H9 (cell line): ENCODE data around the gene ACSL3. TPM values are rescaled to one million over a fixed set of nuclear protein-coding genes. Genes with fewer than 3 reads are reported as not detected.

Experiments
- DNase-seq: peaks from one replicate; pipeline ENCODE4 v3.0.0-alpha.2; 2017
- H2AFZ ChIP-seq: one replicate; pipeline ENCODE4 v1.6.1; 2013; ENCODE audit warnings: mild to moderate bottlenecking, low read length, control low read depth, moderate library complexity
- H2AK5ac ChIP-seq: 2 replicates; pipeline ENCODE4 v1.6.1; 2013; ENCODE audit warnings: low read length, control low read depth, mixed read lengths; ENCODE audit not compliant: insufficient read length
- H2BK120ac ChIP-seq: one replicate; pipeline ENCODE4 v1.6.1; 2013; ENCODE audit warnings: low read depth, mild to moderate bottlenecking, low read length, control low read depth, inconsistent platforms; ENCODE audit not compliant: poor library complexity, severe bottlenecking
- H2BK12ac ChIP-seq: 2 replicates; pipeline ENCODE4 v1.6.1; 2013; ENCODE audit warnings: low read length, control low read depth, mixed read lengths, low read depth; ENCODE audit not compliant: insufficient read length
- H2BK15ac ChIP-seq: 2 replicates; pipeline ENCODE4 v1.6.1; 2013; ENCODE audit warnings: low read depth, low read length, control low read depth
- H2BK20ac ChIP-seq: one replicate; pipeline ENCODE4 v1.6.1; 2013; ENCODE audit warnings: low read depth, mild to moderate bottlenecking, low read length, control low read depth, inconsistent platforms; ENCODE audit not compliant: poor library complexity, severe bottlenecking
- H2BK5ac ChIP-seq: 2 replicates; pipeline ENCODE4 v1.6.1; 2013; ENCODE audit warnings: low read length, control low read depth, mixed read lengths; ENCODE audit not compliant: insufficient read length
- H3K14ac ChIP-seq: 2 replicates; pipeline ENCODE4 v1.6.1; 2013; ENCODE audit warnings: low read length, control low read depth; ENCODE audit not compliant: insufficient read depth
- H3K18ac ChIP-seq: 2 replicates; pipeline ENCODE4 v1.6.1; 2013; ENCODE audit warnings: low read depth, mild to moderate bottlenecking, mixed read lengths, low read length, control low read depth; ENCODE audit not compliant: insufficient read length
- H3K23ac ChIP-seq: 2 replicates; pipeline ENCODE4 v1.6.1; 2013; ENCODE audit warnings: low read length, control low read depth, mixed read lengths, low read depth; ENCODE audit not compliant: insufficient read length
- H3K23me2 ChIP-seq: 2 replicates; pipeline ENCODE4 v1.6.1; 2013; ENCODE audit warnings: low read depth, mild to moderate bottlenecking, mixed read lengths, low read length, control low read depth; ENCODE audit not compliant: insufficient read length, poor library complexity, severe bottlenecking
- H3K27ac ChIP-seq: 2 replicates; pipeline ENCODE4 v1.5.1; 2013; ENCODE audit warnings: low read length, control low read depth, mixed read lengths, low read depth; ENCODE audit not compliant: insufficient read length
- H3K27me3 ChIP-seq: 2 replicates; pipeline ENCODE4 v1.6.1; 2013; ENCODE audit warnings: low read length, control low read depth, inconsistent platforms; ENCODE audit not compliant: insufficient read depth
- H3K4ac ChIP-seq: 2 replicates; pipeline ENCODE4 v1.6.1; 2013; ENCODE audit warnings: low read depth, mild to moderate bottlenecking, control low read depth, inconsistent platforms, low read length, moderate library complexity
- H3K4me1 ChIP-seq: 2 replicates; pipeline ENCODE4 v1.6.1; 2013; ENCODE audit warnings: low read length, control low read depth, inconsistent platforms; ENCODE audit not compliant: insufficient read depth
- H3K4me2 ChIP-seq: 2 replicates; pipeline ENCODE4 v1.6.1; 2013; ENCODE audit warnings: low read length, control low read depth, mixed read lengths; ENCODE audit not compliant: insufficient read length, insufficient read depth
- H3K56ac ChIP-seq: 2 replicates; pipeline ENCODE4 v1.6.1; 2013; ENCODE audit warnings: low read depth, mild to moderate bottlenecking, mixed read lengths, low read length, control low read depth; ENCODE audit not compliant: insufficient read length
- H3K79me1 ChIP-seq: 2 replicates; pipeline ENCODE4 v1.6.1; 2013; ENCODE audit warnings: low read depth, mild to moderate bottlenecking, moderate library complexity, low read length, control low read depth, inconsistent platforms; ENCODE audit not compliant: insufficient read depth, poor library complexity, severe bottlenecking
- H3K79me2 ChIP-seq: 2 replicates; pipeline ENCODE4 v1.6.1; 2013; ENCODE audit warnings: low read length, control low read depth, inconsistent platforms; ENCODE audit not compliant: insufficient read depth
- H3K9ac ChIP-seq: 2 replicates; pipeline ENCODE4 v1.6.1; 2013; ENCODE audit warnings: low read length, control low read depth, mixed read lengths; ENCODE audit not compliant: insufficient read length; ENCODE audit errors: extremely low read depth
- H3K9me3 ChIP-seq: one replicate; pipeline ENCODE4 v1.6.1; 2013; ENCODE audit warnings: low read depth, low read length, inconsistent platforms; ENCODE audit not compliant: control insufficient read depth
- H3T11ph ChIP-seq: one replicate; pipeline ENCODE4 v1.6.1; 2013; ENCODE audit warnings: mild to moderate bottlenecking, low read length, control low read depth, inconsistent platforms
- H4K20me1 ChIP-seq: one replicate; pipeline ENCODE4 v1.6.1; 2013; ENCODE audit not compliant: control insufficient read depth, insufficient read length, insufficient read depth
- H4K5ac ChIP-seq: 2 replicates; pipeline ENCODE4 v1.6.1; 2013; ENCODE audit warnings: low read depth, mild to moderate bottlenecking, mixed read lengths, low read length, control low read depth; ENCODE audit not compliant: insufficient read length
- H4K8ac ChIP-seq: replicated peaks from 2 replicates; pipeline ENCODE4 v1.6.1; 2013; ENCODE audit warnings: low read length, control low read depth, mixed read lengths, low read depth; ENCODE audit not compliant: insufficient read length
- H4K91ac ChIP-seq: 2 replicates; pipeline ENCODE4 v1.6.1; 2013; ENCODE audit warnings: low read depth, mild to moderate bottlenecking, moderate library complexity, mixed read lengths, low read length, control low read depth; ENCODE audit not compliant: insufficient read length
- H3K27ac Mint-ChIP-seq, 3 experiments: 2 replicates in 2 of 3; 3 replicates in 1 of 3; pipeline ENCODE4 v1.8.0; 2020 to 2021; ENCODE audit warnings: mixed read lengths in 3 of 3, mild to moderate bottlenecking in 1 of 3, moderate library complexity in 1 of 3
- H3K27me3 Mint-ChIP-seq: 2 replicates; pipeline ENCODE4 v1.8.0; 2021; ENCODE audit warnings: low read depth, mild to moderate bottlenecking, moderate library complexity, mixed read lengths
- H3K36me3 Mint-ChIP-seq, 3 experiments: 2 replicates in 2 of 3; 3 replicates in 1 of 3; pipeline ENCODE4 v1.8.0; 2020 to 2021; ENCODE audit warnings: low read depth in 3 of 3, mixed read lengths in 3 of 3; ENCODE audit not compliant: insufficient read depth in 1 of 3
- H3K4me1 Mint-ChIP-seq, 2 experiments: 2 replicates each; pipeline ENCODE4 v1.8.0; 2020; ENCODE audit warnings: mixed read lengths in 2 of 2
- H3K4me3 Mint-ChIP-seq, 2 experiments: 2 replicates in 1 of 2; 3 replicates in 1 of 2; pipeline ENCODE4 v1.8.0; 2020 to 2021; ENCODE audit warnings: mild to moderate bottlenecking in 2 of 2, mixed read lengths in 2 of 2, moderate library complexity in 1 of 2
- H3K9me3 Mint-ChIP-seq, 2 experiments: 2 replicates in 1 of 2; 3 replicates in 1 of 2; pipeline ENCODE4 v1.8.0; 2020; ENCODE audit warnings: mild to moderate bottlenecking in 2 of 2, mixed read lengths in 2 of 2, moderate library complexity in 1 of 2
- CTCF ChIP-seq: fragments of 200-600 bp; sonication (generic); conservative IDR thresholded peaks from 3 replicates; pipeline ENCODE4 v1.8.0; 2021; ENCODE audit warnings: antibody characterized with exemption, mild to moderate bottlenecking
- WGBS: extraction: QIAGEN DNeasy Blood & Tissue Kit; methylation state at CpG from one replicate; pipeline ENCODE4 v1.1.7; 2013; ENCODE audit warnings: missing lambda C conversion rate, low lambda C conversion rate, mixed read lengths; ENCODE audit not compliant: insufficient read length; ENCODE audit errors: extremely low coverage; 5-methylcytosine and 5-hydroxymethylcytosine counted together
- total RNA-seq: library from RNA; stranded (reverse); gene quantifications from 2 replicates; pipeline ENCODE4 v1.2.1, GENCODE V29; 2021

ACSL3 gene
- total RNA-seq, 1 experiment from 2014 or later: 60.9 TPM

GRCh38 chr2:222892321-222892720 is 31.5 kb downstream of the ACSL3 start:
- Histone ChIP-seq H3K23ac (no peak overlapping the region), H3K4me2 (no peak overlapping the region), H4K20me1 (no peaks in the 10 kb centered on the region), H2BK20ac (no peak overlapping the region), H4K5ac (no peak overlapping the region), H2AFZ (no peak overlapping the region), H4K91ac (no peak overlapping the region), H3K79me2 (peaks cover 19% of the 10 kb centered on the region; the same call in 1 of the 2 replicates), H2AK5ac (no peak overlapping the region), H3K14ac (no peak overlapping the region), H2BK5ac (no peak overlapping the region), H3K27me3 (no peaks in the 10 kb centered on the region), H3K9ac (no peak overlapping the region), H3K56ac (no peak overlapping the region), H2BK15ac (no peak overlapping the region), H3K27ac (no peak overlapping the region), H3T11ph (no peak overlapping the region), H3K9me3 (no peaks in the 10 kb centered on the region), H3K4me1 (peaks cover 4% of the 10 kb centered on the region; the same call in 1 of the 2 replicates), H3K18ac (no peak overlapping the region), H4K8ac (no peak overlapping the region), H2BK120ac (no peak overlapping the region), H3K4ac (no peak overlapping the region), H3K23me2 (no peaks in the 10 kb centered on the region), H3K79me1 (peaks cover 2% of the 10 kb centered on the region), H2BK12ac (no peak overlapping the region)
- DNase-seq: no peak
- H3K27ac Mint-ChIP-seq: no peak overlapping the region; a peak in 1 of 7 replicates
- no CpG with 5 or more reads among the region's 2 CpGs for WGBS
- no peak overlapping the region for H3K4me3 Mint-ChIP-seq
- no peaks in the 10 kb centered on the region for H3K27me3 Mint-ChIP-seq
- peaks cover 0 to 4% (median 2%) of the 10 kb centered on the region in 3 experiments; a peak in 3 of 7 replicates for H3K36me3 Mint-ChIP-seq
- peaks cover 33 to 38% of the 10 kb centered on the region in 2 experiments for H3K4me1 Mint-ChIP-seq
- TF ChIP-seq CTCF: no peak
- H3K9me3 Mint-ChIP-seq: no peaks in the 10 kb centered on the region
